Hematopoietic multipotent progenitor cell treated with erythropoietin and hydrocortisone succinate and interleukin-3 and kit ligand, for 15 days (in vitro differentiated cells): ENCODE data around the gene CACNA1D.

Experiments
- DNase-seq: peaks from one replicate; pipeline ENCODE4 v3.0.0-alpha.2; 2015; ENCODE audit warnings: low spot score

CACNA1D gene

DNA sequence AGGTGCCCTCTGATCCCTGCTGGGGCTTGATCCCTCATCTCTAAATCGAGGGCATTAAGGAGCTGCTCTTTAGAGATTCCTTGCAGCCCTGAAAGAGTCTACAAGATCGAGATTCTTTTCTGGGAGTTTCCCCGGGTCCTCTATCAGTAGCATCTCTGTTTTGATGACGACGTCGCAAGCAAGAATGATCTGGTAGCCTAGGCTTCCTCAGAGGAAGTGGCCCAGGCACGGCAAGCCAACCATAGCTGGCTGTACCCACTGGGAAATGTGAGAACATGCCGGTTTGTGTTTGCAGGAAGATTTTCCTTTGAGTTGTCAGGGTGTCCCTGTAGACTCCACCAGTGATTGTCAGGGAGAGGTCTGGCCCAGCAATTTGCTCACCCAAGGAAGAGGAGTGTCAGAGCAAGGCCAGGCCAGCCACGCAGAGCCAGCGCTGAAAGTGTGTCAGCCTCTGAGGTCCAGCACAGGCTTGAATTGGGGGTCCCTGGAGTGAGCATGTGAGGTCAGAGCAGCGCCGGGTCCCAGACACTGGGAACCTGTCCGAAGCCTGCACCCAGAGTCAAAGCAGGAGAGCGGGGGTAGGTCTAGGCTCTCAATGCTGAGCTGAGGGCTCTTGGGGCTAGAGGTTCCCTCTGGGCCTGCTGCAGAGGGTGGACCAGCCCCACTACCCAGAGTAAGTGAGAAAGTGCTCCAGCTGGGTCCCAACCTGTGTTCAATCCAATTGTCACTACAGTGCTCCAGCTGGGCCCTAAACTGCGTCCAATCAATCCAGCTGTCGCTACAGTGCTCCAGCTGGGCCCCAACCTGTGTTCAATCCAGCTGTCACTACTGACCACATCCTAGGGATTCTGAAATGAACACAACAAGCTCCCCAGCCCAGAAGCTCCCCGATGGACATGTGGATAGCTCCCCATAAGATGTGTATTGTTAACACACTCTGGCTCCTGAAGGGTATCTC is 256.1 kb downstream of the CACNA1D start:
- DNase-seq: no peak

GRCh38 chr3:53753518-53754183 is 259.2 kb downstream of the CACNA1D start:
- no peak for DNase-seq

GRCh38 chr3:53754325-53754724 is 259.9 kb downstream of the CACNA1D start:
- no peak for DNase-seq

DNA sequence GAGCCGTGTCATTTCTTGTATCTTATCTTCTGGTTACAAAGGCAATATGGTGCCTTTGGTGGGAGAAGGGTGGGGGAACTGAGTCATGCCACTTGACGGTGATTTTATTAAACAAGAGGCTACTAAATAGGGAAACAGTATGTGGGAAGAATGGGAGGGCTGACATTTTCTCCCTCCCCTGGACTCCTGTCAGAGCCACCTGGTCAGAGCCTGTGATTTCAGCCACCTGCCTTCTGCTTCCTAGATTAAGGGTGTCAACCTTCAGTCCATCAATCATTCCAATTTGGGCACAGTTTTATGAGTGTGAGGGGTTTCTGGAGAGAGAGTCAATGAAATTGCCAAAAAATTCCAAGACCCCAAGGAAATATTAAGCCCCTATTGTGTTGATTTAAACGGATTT is 264.4 kb downstream of the CACNA1D start:
- DNase-seq: no peak

DNA sequence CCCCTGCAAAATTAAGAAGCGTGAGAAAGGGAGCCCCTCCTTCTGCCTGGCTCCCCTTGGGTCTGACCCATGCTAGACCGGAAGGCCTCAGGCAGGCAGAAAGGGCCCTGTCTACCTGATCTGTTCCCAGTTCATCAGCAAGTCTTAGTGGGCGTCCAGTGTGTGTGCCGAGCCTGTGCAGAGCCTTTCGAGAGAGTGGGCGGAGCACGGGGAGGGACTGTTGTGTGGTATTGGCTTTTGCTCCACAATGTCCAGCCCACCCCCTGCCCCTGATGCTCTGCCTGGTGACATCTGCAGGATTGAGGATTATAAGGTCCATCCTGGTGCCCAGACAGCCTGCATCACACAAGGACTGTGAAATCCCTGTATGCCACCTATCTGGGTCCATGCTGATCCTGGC is 268.9 kb downstream of the CACNA1D start:
- DNase-seq: no peak

DNA sequence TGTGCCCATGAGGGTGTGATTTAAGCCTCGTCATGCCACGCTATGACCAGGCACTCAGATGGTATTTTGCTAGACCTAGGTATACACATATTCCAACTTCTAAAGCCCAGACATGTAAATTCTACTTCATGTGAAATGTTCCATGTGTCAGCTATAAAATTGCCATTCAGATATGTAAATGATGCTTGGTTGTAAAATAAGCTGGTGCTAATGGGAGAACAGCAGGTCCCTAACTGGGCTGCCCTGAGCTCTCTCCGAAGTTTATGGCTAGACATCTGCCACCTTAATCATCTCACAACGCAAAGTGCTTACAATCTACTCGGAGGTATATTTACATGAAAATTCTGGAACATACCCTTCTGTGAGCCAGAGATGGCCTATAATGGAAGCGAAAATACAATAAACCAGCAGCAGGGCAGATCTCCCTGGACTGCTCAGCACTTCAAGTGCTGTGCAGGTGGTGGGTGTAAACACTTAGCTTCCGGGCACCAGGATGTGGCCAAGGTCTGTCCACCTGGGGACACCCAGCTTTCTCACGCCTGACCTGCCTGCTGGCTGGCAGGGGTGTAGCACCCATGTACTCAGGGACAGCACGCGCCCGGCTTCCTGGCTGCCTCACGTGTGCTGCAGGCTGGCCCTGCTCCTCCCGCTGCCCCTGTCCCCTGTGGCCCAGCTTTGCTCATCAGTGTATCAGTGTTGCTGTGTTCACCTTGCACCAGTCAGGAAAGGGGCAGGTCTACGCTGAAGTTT is 269.8 kb downstream of the CACNA1D start:
- DNase-seq: no peak

DNA sequence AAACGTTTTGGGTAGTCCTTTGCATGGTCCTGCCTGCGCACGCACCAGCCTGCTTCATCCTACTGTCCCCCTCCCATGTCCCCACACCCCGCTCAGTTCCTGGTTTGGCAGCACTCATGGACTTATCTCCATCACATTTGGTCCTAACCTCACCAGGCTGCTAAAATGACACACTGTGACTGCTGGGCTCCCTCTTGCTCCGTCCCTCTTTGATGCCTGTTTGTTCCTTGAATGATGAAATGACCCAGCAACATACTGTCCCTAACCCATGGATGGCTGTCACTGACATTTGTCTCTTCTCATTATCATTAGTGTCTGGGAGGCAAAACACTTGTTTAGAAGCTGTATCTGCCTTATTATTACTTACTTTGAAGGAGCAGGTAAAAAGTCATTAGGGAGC is 271.3 kb downstream of the CACNA1D start:
- DNase-seq: no peak

- DNase-seq: no peak
Observed at GRCh38 chr3:53766706-53767105, 272.3 kb downstream of the CACNA1D start.

DNA sequence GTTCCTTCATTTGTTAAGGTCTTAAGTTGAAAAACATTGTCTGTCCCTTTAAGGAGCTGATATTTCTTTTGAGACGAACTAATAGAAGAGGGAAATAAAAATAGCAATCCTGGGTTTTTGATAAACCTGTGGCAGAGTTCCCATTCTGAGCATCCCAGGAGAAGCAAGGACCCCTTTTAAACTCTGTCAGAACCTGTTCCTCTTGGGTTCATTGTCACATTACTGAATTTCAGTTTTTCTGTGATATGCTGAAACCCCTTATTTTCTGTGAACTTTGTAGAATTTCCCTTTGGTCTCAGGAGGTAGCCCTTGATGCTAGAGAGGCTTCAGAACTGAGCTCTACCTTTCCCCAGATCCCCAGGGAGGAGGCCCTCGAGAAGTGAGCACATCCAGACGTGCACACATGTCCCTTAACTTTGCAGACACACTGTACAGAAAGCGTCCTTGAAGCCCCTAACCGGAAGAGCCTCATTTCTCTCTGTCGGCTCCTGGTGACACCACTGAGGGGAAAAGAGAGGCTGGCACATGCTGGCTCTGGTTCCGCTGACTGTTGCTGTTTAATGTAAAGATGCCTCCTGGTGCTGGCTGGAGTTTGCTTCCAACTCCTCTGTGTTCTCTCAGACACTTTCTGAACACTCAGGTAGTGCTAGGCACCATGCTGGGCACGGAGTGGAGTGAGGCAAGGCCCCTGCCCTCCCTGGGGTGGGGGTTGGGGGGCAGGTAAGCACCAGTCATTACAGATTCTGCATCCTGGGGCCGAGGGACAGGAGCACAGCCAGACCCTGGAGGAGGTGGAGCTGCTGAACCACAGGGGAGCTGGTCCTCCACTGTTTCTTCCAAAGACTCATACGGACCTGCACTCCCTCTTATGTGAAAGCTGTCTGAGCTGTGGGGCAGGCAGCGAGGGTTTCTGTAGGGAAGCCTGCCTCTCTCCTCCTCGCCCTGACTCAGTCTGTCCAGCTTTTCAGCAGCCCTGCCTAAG is 274.4 kb downstream of the CACNA1D start:
- DNase-seq: no peak

GRCh38 chr3:53772562-53772961 is 278.2 kb downstream of the CACNA1D start:
- no peak for DNase-seq

DNA sequence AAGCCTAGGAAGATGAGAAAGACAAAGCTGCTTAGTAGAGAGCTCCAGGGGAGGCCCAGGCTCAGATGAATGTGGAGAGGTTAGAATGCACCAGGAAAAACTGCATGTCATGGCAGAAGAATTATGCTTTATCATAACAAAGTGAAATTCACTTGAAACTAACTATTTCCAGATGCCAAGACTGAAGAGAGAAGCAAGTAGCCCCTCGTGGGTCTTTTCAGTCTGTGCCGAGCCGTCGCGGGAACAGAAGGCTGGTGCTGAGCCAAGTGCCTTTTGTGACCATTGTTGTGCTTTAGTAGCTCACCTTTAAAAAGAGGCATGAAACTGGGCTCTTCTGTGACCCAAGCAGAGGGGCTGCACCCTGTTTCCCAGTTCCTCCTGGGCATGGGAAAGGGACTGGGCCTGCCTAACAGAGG is 278.6 kb downstream of the CACNA1D start:
- DNase-seq: no peak

DNA sequence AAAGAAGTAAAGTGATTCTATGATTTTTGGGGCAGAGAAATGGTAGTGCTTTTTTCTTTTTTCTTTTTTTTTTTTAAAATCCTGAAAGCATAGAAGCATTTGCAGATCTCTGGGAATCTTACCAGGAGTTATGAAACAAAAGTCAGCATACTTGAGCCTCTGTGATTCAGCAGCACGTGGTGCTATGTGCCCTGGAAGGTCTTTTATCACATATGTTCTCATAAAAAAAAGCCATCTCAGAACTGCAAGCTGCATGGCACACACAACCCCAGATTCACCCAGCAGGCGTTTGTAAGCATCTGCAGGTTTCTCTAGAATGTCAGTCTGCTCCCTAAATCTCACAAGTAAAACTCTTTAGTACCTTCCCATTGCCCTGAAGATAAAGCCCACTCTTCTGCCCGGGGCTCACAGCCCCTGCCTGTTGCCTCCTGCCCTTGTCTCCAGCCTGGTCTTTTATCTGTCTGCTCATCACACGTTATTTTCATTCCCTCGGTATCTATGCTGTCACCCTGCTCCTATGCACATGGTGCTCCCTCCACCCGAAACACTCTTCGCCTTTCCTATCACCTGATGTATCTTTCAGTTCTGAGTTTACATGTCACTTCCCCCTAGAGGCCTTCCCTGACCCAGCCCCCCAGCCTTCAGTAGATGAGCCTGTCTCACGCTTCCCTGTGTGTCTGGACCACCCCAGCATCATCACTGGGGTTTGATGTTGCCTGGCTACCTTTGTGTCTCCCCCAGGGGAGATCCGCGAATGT is 279.4 kb downstream of the CACNA1D start:
- DNase-seq: no peak

DNA sequence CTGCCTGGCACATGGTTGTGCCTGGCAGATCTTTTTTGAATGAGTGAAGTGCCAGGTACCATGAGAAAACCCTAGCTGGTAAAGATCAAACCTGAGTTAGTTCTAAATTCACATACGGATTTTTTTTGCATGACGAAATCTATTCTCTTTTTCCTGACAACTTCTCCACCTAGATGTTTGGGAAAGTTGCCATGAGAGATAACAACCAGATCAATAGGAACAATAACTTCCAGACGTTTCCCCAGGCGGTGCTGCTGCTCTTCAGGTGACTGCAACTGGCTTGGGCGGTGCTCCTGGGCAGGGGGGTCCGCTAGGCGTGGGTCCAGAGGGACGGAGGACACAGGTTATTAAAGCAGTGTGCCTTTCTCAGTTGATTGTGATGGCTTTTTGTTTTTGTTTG is 280.0 kb downstream of the CACNA1D start:
- no peak for DNase-seq

- no peak for DNase-seq
Observed at GRCh38 chr3:53775018-53775417, 280.6 kb downstream of the CACNA1D start.

GRCh38 chr3:53775834-53776251 is 281.4 kb downstream of the CACNA1D start:
- DNase-seq: no peak

- no peak for DNase-seq
Observed at GRCh38 chr3:53776494-53777101, 282.2 kb downstream of the CACNA1D start.

DNA sequence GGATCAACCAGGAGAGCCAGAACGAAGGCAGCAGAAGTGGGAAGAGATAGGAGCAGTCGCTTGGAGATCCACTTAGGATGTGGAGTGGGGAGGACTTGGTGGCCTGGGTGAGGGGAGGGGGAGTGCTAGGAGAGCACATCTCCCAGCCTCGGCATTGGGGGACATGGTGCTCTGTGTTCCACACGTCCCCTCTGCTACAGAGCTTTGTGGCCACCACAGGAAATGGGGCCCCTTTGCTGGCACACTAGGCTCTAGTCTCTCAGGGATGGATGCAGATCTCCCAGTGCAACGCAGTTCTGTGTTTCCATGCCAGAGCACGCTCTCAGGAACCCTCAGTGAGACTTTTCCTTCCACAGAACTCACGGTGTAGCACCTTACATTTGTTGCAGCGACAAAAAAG is 283.1 kb downstream of the CACNA1D start:
- no peak for DNase-seq

GRCh38 chr3:53778153-53778552 is 283.7 kb downstream of the CACNA1D start:
- DNase-seq: no peak

GRCh38 chr3:53780171-53780570 is 285.8 kb downstream of the CACNA1D start:
- no peak for DNase-seq

DNA sequence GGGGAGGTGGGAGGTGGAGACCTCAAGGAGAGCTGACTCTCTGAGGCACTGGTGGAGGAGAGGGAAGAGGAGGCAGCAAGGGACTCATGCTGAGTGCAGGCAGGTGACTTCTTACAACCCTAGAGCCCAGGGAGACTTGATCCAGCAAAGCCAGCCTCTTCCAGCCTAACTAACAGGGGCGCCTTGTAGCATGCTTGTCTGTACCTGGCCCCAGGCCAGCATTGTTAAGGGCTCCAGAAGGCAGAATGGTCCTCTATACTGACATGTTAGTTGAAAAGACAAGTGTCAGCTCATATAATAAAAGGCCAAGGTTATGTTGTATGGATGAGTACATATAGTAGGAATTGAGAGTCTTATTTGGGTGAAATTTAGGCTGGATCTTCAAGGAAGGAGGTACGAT is 286.4 kb downstream of the CACNA1D start:
- DNase-seq: no peak
